ENCODE data around the gene LONRF2. TPM values are rescaled to one million over a fixed set of nuclear protein-coding genes. Genes with fewer than 3 reads are reported as not detected.

The LONRF2 gene
- total and polyA plus RNA-seq, 2 of the 4 experiments (the other 2 are of a cell fraction) = 0.19 to 0.54 TPM

Small RNAs within 50 kb of the gene (microRNA-seq; reads per million reads assigned to microRNA genes)
- not detected for gene AC012493.2 (ENCODE audit: insufficient read depth, insufficient read length)

Small RNAs within 50 kb of the gene (small RNA-seq; reads per million reads assigned to genes)
- 0 reads per million in 5 experiments for gene AC012493.2

Other genes with a start within 250 kb of the LONRF2 start
- 13.9 and 14.3 TPM in 2 replicates for gene AFF3, start 179.9 kb downstream of the LONRF2 start, total RNA-seq (2012; rRNA removed)
- gene AFF3, start 179.9 kb downstream of the LONRF2 start, polyA plus RNA-seq (2012; rRNA removed) = 11.8 and 12.9 TPM in 2 replicates
- 8.3 and 8.6 TPM in 2 replicates for gene CHST10, start 95.2 kb upstream of the LONRF2 start, total RNA-seq (2012; rRNA removed)
- 6.4 and 6.9 TPM in 2 replicates for gene CHST10, start 95.2 kb upstream of the LONRF2 start, polyA plus RNA-seq (2012; rRNA removed)
- gene NMS, start 148.0 kb upstream of the LONRF2 start, total RNA-seq (2012; rRNA removed) = not detected in 2 replicates
- not detected in 2 replicates for gene NMS, start 148.0 kb upstream of the LONRF2 start, polyA plus RNA-seq (2012; rRNA removed)
- gene PDCL3, start 240.5 kb upstream of the LONRF2 start, total RNA-seq (2012; rRNA removed) = 9.5 and 22.8 TPM in 2 replicates
- gene PDCL3, start 240.5 kb upstream of the LONRF2 start, polyA plus RNA-seq (2012; rRNA removed) = 23.3 and 26.4 TPM in 2 replicates

All from IMR-90 (cell line).